HAP-1 (cell line): ENCODE data around the gene WDR19.
"Not testable (repeated sequence)": the region's sequence is repeated elsewhere in the genome, so short reads cannot be mapped to it uniquely, and the experiment has no call there.

Experiments used
- DNase-seq, 2 experiments: peaks; one replicate each; pipeline ENCODE4 v3.0.0-alpha.2; 2016 to 2020; ENCODE audit warnings: low spot score in 2 of 2
- H3K27me3 ChIP-seq: fragments of 250-450 bp; sonication (Bioruptor Pico); 2 replicates; pipeline ENCODE4 v1.5.1; 2020; ENCODE audit warnings: low read depth, mild to moderate bottlenecking, moderate library complexity
- H3K36me3 ChIP-seq: fragments of 250-450 bp; sonication (Bioruptor Pico); replicated peaks from 2 replicates; pipeline ENCODE4 v1.5.1; 2020; ENCODE audit warnings: mild to moderate bottlenecking
- H3K4me1 ChIP-seq: fragments of 250-450 bp; sonication (Bioruptor Pico); 2 replicates; pipeline ENCODE4 v1.5.1; 2020; ENCODE audit warnings: mild to moderate bottlenecking
- H3K4me3 ChIP-seq: fragments of 250-450 bp; sonication (Bioruptor Pico); 2 replicates; pipeline ENCODE4 v1.5.1; 2020; ENCODE audit warnings: mild to moderate bottlenecking, moderate library complexity
- H3K9me3 ChIP-seq: fragments of 250-450 bp; sonication (Bioruptor Pico); 2 replicates; pipeline ENCODE4 v1.5.1; 2020; ENCODE audit warnings: mild to moderate bottlenecking, moderate library complexity
- in situ Hi-C: fragments of 300-500 bp; cut with MboI; formaldehyde crosslinking; loops from 3 replicates; pipeline ENCODE4 v1.14.3; 2020; ENCODE audit warnings: low sequenced_read_pairs, inconsistent platforms, mixed read lengths

The WDR19 gene

DNA sequence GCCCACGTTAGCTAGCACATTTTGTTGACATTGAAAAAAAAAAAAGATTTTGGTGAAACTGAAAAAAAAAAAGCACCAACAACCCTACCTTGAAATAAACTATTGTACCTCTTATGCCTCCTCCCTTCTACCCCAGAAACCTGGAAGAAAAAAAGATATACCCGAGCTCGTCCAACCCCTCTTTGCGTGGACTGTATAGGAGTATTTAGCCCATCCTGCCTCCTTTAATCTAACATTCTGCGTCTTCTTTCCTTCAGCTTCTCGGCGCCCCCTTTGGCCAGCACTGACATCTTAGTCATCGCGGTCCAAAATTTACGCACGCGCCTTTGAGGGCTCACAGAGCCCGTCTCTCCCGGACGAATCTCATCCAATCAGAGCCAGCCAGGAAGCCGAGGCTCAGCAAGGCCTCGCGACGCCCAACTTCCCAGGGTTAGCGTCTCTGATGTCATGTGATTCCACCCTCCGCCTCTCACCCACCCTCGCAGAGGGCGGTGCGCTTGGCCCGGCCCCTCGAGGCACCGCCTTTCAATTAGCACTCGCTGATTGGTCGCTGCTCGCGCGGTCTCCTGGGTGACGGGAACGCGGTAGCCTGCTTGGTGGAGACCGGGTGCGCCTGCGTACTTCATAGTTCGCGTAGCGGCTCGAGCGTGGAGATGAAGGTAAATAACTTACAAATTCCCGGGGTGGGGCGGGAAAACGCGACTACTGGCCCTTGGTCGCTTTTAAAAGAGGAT lies at the start of gene WDR19:
WDR19 (plus strand) TSS at position 625 of the 734 bp plus-strand sequence; CDS start at position 654, 29 bp downstream.
- H3K4me3 ChIP-seq: peak within 1 kb of the TSS; percentile 82
- H3K27me3 ChIP-seq: no peaks in the 10 kb centered on the region; the same call in 1 of the 2 replicates
- in situ Hi-C loops: no loop called here
- H3K9me3 ChIP-seq: no peaks in the 10 kb centered on the region
- peak; percentile 98 to 99 for DNase-seq
- no peaks in the 10 kb centered on the region for H3K36me3 ChIP-seq
- peaks cover 5% of the 10 kb centered on the region for H3K4me1 ChIP-seq

DNA sequence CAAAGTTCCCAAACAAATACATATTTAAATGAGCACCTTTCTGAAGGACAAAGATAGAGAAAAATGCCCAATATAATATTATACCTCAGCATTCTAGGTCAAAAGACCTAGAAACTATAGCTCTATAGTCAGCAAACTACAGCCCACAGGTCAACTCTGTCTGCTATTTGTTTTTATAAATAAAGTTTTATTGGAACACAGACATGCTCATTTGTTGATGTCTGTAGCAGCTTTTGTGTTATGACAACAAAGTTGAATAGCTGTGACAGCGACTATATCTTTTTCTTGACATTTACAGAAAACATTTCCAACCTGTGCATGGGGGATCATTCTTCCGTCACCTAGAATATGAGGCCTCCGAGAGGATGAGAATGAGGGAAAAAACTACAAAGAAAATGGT lies 48.7 kb upstream of the WDR19 start:
- no peak for DNase-seq
- Histone ChIP-seq H3K27me3 (no peaks in the 10 kb centered on the region), H3K4me1 (no peaks in the 10 kb centered on the region; the same call in 1 of the 2 replicates), H3K4me3 (no peak overlapping the region), H3K9me3 (no peaks in the 10 kb centered on the region), H3K36me3 (no peaks in the 10 kb centered on the region)
- in situ Hi-C loops: loop anchor here (10.0 kb wide), 1 partner anchor 369 kb away; no protein-coding TSS in a partner anchor

- Histone ChIP-seq H3K4me1 (no peaks in the 10 kb centered on the region; the same call in 1 of the 2 replicates), H3K4me3 (no peak overlapping the region), H3K27me3 (no peaks in the 10 kb centered on the region), H3K36me3 (no peaks in the 10 kb centered on the region), H3K9me3 (no peaks in the 10 kb centered on the region)
- peak in 1 of 2 experiments; percentile 2 for DNase-seq
- in situ Hi-C loops: loop anchor here (5.0 to 10.0 kb wide), 2 partner anchors 232 to 370 kb away; no protein-coding TSS in a partner anchor
These were observed 47.5 kb upstream of the WDR19 start for GRCh38 chr4:39134683-39135306.

DNA sequence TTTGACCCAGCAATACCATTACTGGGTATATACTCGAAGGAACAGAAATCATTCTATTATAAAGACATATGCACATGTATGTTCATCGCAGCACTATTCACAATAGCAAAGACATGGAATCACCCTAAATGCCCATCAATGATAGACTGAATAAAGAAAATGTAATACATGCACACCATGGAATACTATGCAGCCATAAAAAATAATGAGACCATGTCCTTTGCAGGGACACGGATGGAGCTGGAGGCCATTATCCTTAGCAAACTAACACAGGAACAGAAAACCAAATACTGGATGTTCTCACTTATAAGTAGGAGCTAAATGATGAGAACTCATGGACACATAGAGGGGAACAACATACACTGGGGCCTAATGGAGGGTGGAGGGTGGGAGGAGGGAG lies 44.1 kb upstream of the WDR19 start:
- not testable (repeated sequence) for DNase-seq, H3K36me3 ChIP-seq, H3K9me3 ChIP-seq, H3K4me1 ChIP-seq, H3K27me3 ChIP-seq, H3K4me3 ChIP-seq
- in situ Hi-C loops: loop anchor here (5.0 to 10.0 kb wide), 2 partner anchors 236 to 373 kb away; no protein-coding TSS in a partner anchor

DNA sequence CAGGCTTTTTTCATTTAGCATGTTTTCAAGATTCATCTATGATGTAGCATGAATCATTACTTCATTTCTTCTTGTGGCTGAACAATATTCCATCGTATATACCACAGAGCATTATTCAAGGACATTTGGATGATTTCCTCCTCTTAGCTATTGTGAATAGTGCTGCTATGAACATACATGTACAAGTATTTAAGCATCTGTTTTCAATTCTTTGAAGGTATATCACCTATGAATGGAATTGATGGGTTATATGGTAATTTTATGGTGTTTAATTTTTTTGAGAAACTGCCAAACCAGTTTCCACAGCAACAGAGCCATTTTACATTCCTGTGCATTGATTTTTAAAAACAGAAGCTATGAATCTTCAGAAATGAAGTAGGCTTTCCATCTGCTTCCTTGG lies 36.1 kb upstream of the WDR19 start:
- no peaks in the 10 kb centered on the region for H3K36me3 ChIP-seq
- H3K9me3 ChIP-seq: no peaks in the 10 kb centered on the region
- no peak overlapping the region for H3K4me3 ChIP-seq
- DNase-seq: no peak
- H3K4me1 ChIP-seq: no peaks in the 10 kb centered on the region
- no peaks in the 10 kb centered on the region for H3K27me3 ChIP-seq
- in situ Hi-C loops: no loop called here

DNA sequence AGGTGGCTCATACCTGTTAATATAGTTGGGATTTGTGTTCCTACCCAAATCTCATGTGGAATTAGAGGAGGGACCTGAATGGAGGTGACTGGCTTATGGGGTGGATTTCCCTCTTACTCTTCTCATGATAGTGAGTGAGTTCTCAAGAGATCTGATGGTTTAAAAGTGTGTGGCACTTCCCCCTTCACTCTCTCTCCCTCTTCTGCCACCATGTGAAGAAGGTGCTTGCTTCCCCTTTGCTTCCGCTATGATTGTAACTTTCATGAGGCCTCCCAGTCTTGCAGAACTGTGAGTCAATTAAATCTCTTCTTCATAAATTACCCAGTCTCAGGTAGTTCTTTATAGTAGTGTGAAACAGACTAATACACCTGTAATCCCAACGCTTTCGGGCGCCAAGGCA lies 28.3 kb upstream of the WDR19 start:
- in situ Hi-C loops: no loop called here
- H3K4me3 ChIP-seq: no peak overlapping the region
- H3K4me1 ChIP-seq: no peaks in the 10 kb centered on the region
- no peak for DNase-seq
- H3K36me3 ChIP-seq: no peaks in the 10 kb centered on the region
- H3K27me3 ChIP-seq: no peaks in the 10 kb centered on the region
- no peaks in the 10 kb centered on the region for H3K9me3 ChIP-seq

GRCh38 chr4:39157520-39157919 lies 24.8 kb upstream of the WDR19 start:
- in situ Hi-C loops: no loop called here
- no peaks in the 10 kb centered on the region for H3K36me3 ChIP-seq
- no peak for DNase-seq
- no peak overlapping the region for H3K4me3 ChIP-seq
- H3K4me1 ChIP-seq: no peaks in the 10 kb centered on the region
- no peaks in the 10 kb centered on the region for H3K9me3 ChIP-seq
- no peaks in the 10 kb centered on the region for H3K27me3 ChIP-seq

GRCh38 chr4:39166177-39166576 lies 16.2 kb upstream of the WDR19 start:
- no peaks in the 10 kb centered on the region for H3K4me1 ChIP-seq
- no peak overlapping the region for H3K4me3 ChIP-seq
- H3K9me3 ChIP-seq: no peaks in the 10 kb centered on the region
- no peaks in the 10 kb centered on the region for H3K36me3 ChIP-seq
- in situ Hi-C loops: no loop called here
- no peaks in the 10 kb centered on the region for H3K27me3 ChIP-seq
- DNase-seq: no peak

DNA sequence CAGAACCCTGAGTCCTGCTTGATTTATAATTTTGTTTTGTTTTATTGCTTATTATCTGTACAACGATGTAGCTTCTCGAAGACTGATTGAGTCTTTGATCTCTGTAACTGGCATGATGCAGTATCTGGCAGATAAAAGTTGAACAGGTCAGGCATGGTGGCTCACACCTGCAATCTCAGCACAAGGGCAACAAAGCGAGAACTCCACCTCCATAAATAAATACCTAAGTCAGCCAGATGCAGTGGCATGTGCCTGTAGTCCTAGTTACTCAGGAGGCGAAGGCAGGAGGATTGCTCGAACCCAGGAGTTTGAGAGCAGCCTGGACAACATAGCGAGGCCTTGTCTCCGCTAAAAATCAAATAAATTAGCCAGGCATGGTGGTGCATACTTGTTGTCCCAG lies 15.7 kb upstream of the WDR19 start:
- H3K27me3 ChIP-seq: no peaks in the 10 kb centered on the region
- H3K4me1 ChIP-seq: no peaks in the 10 kb centered on the region
- in situ Hi-C loops: no loop called here
- DNase-seq: no peak
- no peaks in the 10 kb centered on the region for H3K9me3 ChIP-seq
- no peaks in the 10 kb centered on the region for H3K36me3 ChIP-seq
- H3K4me3 ChIP-seq: no peak overlapping the region

DNA sequence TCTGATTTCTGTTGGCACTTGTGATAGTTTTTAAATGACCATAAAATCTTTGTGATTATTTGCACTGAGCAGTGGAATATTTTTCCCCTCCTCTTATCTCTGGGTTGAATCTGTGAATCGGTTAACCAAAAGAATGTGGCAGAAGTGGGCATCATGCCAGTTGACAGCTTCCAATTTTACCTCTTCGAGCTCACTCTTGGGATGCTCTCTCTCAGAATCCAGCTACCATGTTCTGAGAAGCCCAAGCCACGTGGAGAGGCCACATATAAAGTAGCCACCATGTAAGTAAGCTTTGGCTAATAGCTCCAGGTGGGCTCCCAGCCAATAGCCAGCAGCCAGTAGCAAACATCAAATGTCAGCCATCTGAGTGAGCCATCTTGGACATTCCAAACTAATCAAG lies 12.9 kb upstream of the WDR19 start:
- Histone ChIP-seq H3K27me3 (no peaks in the 10 kb centered on the region), H3K4me3 (no peak overlapping the region), H3K36me3 (no peaks in the 10 kb centered on the region), H3K9me3 (no peaks in the 10 kb centered on the region), H3K4me1 (no peaks in the 10 kb centered on the region)
- DNase-seq: peak in 1 of 2 experiments; percentile 22
- in situ Hi-C loops: no loop called here

DNA sequence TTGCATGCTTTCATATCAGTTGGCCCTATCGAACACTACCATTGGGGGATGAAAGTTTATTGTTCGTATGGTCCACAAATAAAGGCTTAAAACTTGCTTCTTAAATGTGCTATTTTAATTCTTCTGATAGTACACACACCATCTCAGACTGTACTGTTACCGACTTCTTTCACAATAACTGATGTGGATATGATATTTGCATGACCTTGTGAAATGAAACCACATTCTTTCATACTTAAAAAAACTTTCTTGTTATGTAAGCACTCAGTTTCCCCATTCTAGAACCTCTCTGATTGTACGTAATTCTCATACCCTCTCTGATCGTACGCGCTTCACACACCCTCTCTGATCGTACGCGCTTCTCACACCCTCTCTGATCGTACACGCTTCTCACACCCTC lies 12.0 kb upstream of the WDR19 start:
- no peaks in the 10 kb centered on the region for H3K36me3 ChIP-seq
- in situ Hi-C loops: no loop called here

GRCh38 chr4:39178706-39179105 lies 3.6 kb upstream of the WDR19 start:
- peaks cover 5% of the 10 kb centered on the region for H3K4me1 ChIP-seq
- no peaks in the 10 kb centered on the region; the same call in 1 of the 2 replicates for H3K27me3 ChIP-seq
- no peaks in the 10 kb centered on the region for H3K36me3 ChIP-seq
- H3K9me3 ChIP-seq: no peaks in the 10 kb centered on the region
- no peak for DNase-seq
- H3K4me3 ChIP-seq: no peak overlapping the region
- in situ Hi-C loops: no loop called here

More for the DNA sequence above, 12.0 kb upstream of the WDR19 start:
- Histone ChIP-seq H3K4me1 (no peaks in the 10 kb centered on the region), H3K27me3 (no peaks in the 10 kb centered on the region), H3K4me3 (no peak overlapping the region), H3K9me3 (no peaks in the 10 kb centered on the region)
- DNase-seq: no peak

GRCh38 chr4:39179681-39180080 lies 2.6 kb upstream of the WDR19 start:
- no peaks in the 10 kb centered on the region for H3K9me3 ChIP-seq
- DNase-seq: no peak
- H3K36me3 ChIP-seq: no peaks in the 10 kb centered on the region
- in situ Hi-C loops: no loop called here
- peaks cover 5% of the 10 kb centered on the region for H3K4me1 ChIP-seq
- H3K27me3 ChIP-seq: no peaks in the 10 kb centered on the region; the same call in 1 of the 2 replicates
- H3K4me3 ChIP-seq: no peak overlapping the region

- H3K27me3 ChIP-seq, H3K36me3 ChIP-seq: not testable (repeated sequence)
These were observed 1.7 kb upstream of the WDR19 start for GRCh38 chr4:39180629-39181028.

More at GRCh38 chr4:39180629-39181028, 1.7 kb upstream of the WDR19 start:
- H3K4me3 ChIP-seq, H3K9me3 ChIP-seq, DNase-seq, H3K4me1 ChIP-seq, in situ Hi-C loops: not testable (repeated sequence)
